HEK293 (cell line): ENCODE results near the gene PDE4B.

Experiments used
- CTCF ChIA-PET: fragments of 350-600 bp; formaldehyde crosslinking; extraction: SDS; loops from one replicate; lab custom pipeline; 2021; ENCODE audit warnings: antibody characterized with exemption; lab: Yijun Ruan, JAX
- POLR2A ChIA-PET: fragments of 300-600 bp; formaldehyde crosslinking; extraction: SDS; loops from one replicate; lab custom pipeline; 2020; ENCODE audit warnings: antibody characterized with exemption, inconsistent platforms; lab: Yijun Ruan, JAX
- H3K27ac ChIP-seq: fragments of 200-500 bp; sonication (Bioruptor generic); 2 replicates; pipeline ENCODE4 v1.5.1; 2014; ENCODE audit warnings: low read depth, low read length, control low read depth, inconsistent platforms; ENCODE audit errors: extremely low read depth
- H3K36me3 ChIP-seq, 2 experiments: fragments of 200-500 bp in 1 of 2; sonication (Bioruptor generic) in 1 of 2; 1 replicate in 1 of 2; 2 replicates in 1 of 2; pipeline ENCODE4 v1.5.1; 2014 to 2017; ENCODE audit warnings: inconsistent platforms in 2 of 2, low read length in 2 of 2; ENCODE audit not compliant: control insufficient read depth in 2 of 2, insufficient read depth in 1 of 2
- H3K4me1 ChIP-seq: fragments of 200-500 bp; sonication (Bioruptor generic); 2 replicates; pipeline ENCODE4 v1.5.1; 2014; ENCODE audit warnings: mild to moderate bottlenecking, low read length, inconsistent platforms; ENCODE audit not compliant: control insufficient read depth, insufficient read depth
- H3K4me3 ChIP-seq: 2 replicates; pipeline ENCODE4 v1.5.1; 2011; ENCODE audit warnings: low read depth, mild to moderate bottlenecking, control low read depth, low read length, moderate library complexity
- H3K9me3 ChIP-seq: fragments of 200-500 bp; sonication (Bioruptor generic); 2 replicates; pipeline ENCODE4 v1.5.1; 2014; ENCODE audit warnings: low read depth, low read length, inconsistent platforms; ENCODE audit not compliant: control insufficient read depth, insufficient read depth
- OSR2 ChIP-seq: fragments of 450-650 bp; formaldehyde crosslinking; IDR thresholded peaks from 2 replicates; pipeline ENCODE4 v1.5.1; 2016; ENCODE audit warnings: missing biosample characterization, missing genetic modification characterization
- SP7 ChIP-seq: fragments of 450-650 bp; formaldehyde crosslinking; IDR thresholded peaks from 2 replicates; pipeline ENCODE4 v1.5.1; 2016; ENCODE audit warnings: missing biosample characterization, missing genetic modification characterization
- YY1 ChIP-seq: fragments of 450-650 bp; formaldehyde crosslinking; IDR thresholded peaks from 2 replicates; pipeline ENCODE4 v1.5.1; 2018; ENCODE audit warnings: missing biosample characterization, missing genetic modification characterization
- ZFP3 ChIP-seq: fragments of 450-650 bp; formaldehyde crosslinking; IDR thresholded peaks from 2 replicates; pipeline ENCODE4 v1.5.1; 2016; ENCODE audit warnings: low read depth, missing biosample characterization, missing genetic modification characterization
- ZIC2 ChIP-seq: fragments of 450-650 bp; formaldehyde crosslinking; IDR thresholded peaks from 2 replicates; pipeline ENCODE4 v1.5.1; 2016; ENCODE audit warnings: missing biosample characterization, missing genetic modification characterization
- ZNF174 ChIP-seq: fragments of 450-650 bp; formaldehyde crosslinking; IDR thresholded peaks from 2 replicates; pipeline ENCODE4 v1.5.0; 2017; ENCODE audit warnings: missing biosample characterization, mild to moderate bottlenecking, missing genetic modification characterization
- ZNF211 ChIP-seq: fragments of 450-650 bp; formaldehyde crosslinking; IDR thresholded peaks from 2 replicates; pipeline ENCODE4 v1.5.1; 2016; ENCODE audit warnings: low read depth, missing biosample characterization, missing genetic modification characterization
- ZNF302 ChIP-seq: fragments of 450-650 bp; formaldehyde crosslinking; IDR thresholded peaks from 2 replicates; pipeline ENCODE4 v1.5.1; 2016; ENCODE audit warnings: missing biosample characterization, missing genetic modification characterization, low read depth
- ZNF311 ChIP-seq: fragments of 450-650 bp; formaldehyde crosslinking; IDR thresholded peaks from 2 replicates; pipeline ENCODE4 v1.5.1; 2017; ENCODE audit warnings: missing biosample characterization, missing genetic modification characterization, borderline replicate concordance
- ZNF394 ChIP-seq: fragments of 450-650 bp; formaldehyde crosslinking; IDR thresholded peaks from 2 replicates; pipeline ENCODE4 v1.5.1; 2016; ENCODE audit warnings: missing biosample characterization, missing genetic modification characterization, mild to moderate bottlenecking, moderate library complexity, borderline replicate concordance
- ZNF433 ChIP-seq: fragments of 450-650 bp; formaldehyde crosslinking; IDR thresholded peaks from 2 replicates; pipeline ENCODE4 v1.5.1; 2016; ENCODE audit warnings: missing biosample characterization, missing genetic modification characterization, low read depth
- ZNF610 ChIP-seq: fragments of 450-650 bp; formaldehyde crosslinking; IDR thresholded peaks from 2 replicates; pipeline ENCODE4 v1.5.1; 2016; ENCODE audit warnings: missing biosample characterization, missing genetic modification characterization, borderline replicate concordance
- ZNF654 ChIP-seq: fragments of 450-650 bp; formaldehyde crosslinking; IDR thresholded peaks from 2 replicates; pipeline ENCODE4 v1.5.1; 2016; ENCODE audit warnings: low read depth, missing biosample characterization, missing genetic modification characterization
- ZNF658 ChIP-seq: fragments of 450-650 bp; formaldehyde crosslinking; IDR thresholded peaks from 2 replicates; pipeline ENCODE4; 2016; ENCODE audit warnings: missing biosample characterization, missing genetic modification characterization
- ZNF670 ChIP-seq: fragments of 450-650 bp; formaldehyde crosslinking; IDR thresholded peaks from 2 replicates; pipeline ENCODE4 v1.5.1; 2016; ENCODE audit warnings: missing biosample characterization, missing genetic modification characterization, low read depth
- ZNF76 ChIP-seq: fragments of 450-650 bp; formaldehyde crosslinking; IDR thresholded peaks from 2 replicates; pipeline ENCODE4; 2016; ENCODE audit warnings: low read depth, missing biosample characterization, missing genetic modification characterization, borderline replicate concordance
- ZNF768 ChIP-seq: fragments of 450-650 bp; formaldehyde crosslinking; IDR thresholded peaks from 2 replicates; pipeline ENCODE4 v1.5.1; 2018; ENCODE audit warnings: missing biosample characterization, mild to moderate bottlenecking, missing genetic modification characterization
- ZNF837 ChIP-seq: fragments of 450-650 bp; formaldehyde crosslinking; IDR thresholded peaks from 2 replicates; pipeline ENCODE4 v1.5.1; 2016; ENCODE audit warnings: missing biosample characterization, missing genetic modification characterization
- TF ChIP-seq, protein P1 (sequence below): fragments of 450-650 bp; formaldehyde crosslinking; IDR thresholded peaks from 2 replicates; pipeline ENCODE4 v1.5.1; 2016; ENCODE audit warnings: missing biosample characterization, missing genetic modification characterization, low read depth
- TF ChIP-seq, protein P2 (sequence below): fragments of 450-650 bp; formaldehyde crosslinking; IDR thresholded peaks from 2 replicates; pipeline ENCODE4 v1.5.1; 2016; ENCODE audit warnings: missing biosample characterization, missing genetic modification characterization
- TF ChIP-seq, protein P3 (sequence below): fragments of 450-650 bp; formaldehyde crosslinking; conservative IDR thresholded peaks from 2 replicates; pipeline ENCODE4 v1.5.1; 2016; ENCODE audit warnings: low read depth, missing biosample characterization, missing genetic modification characterization

The PDE4B gene

DNA sequence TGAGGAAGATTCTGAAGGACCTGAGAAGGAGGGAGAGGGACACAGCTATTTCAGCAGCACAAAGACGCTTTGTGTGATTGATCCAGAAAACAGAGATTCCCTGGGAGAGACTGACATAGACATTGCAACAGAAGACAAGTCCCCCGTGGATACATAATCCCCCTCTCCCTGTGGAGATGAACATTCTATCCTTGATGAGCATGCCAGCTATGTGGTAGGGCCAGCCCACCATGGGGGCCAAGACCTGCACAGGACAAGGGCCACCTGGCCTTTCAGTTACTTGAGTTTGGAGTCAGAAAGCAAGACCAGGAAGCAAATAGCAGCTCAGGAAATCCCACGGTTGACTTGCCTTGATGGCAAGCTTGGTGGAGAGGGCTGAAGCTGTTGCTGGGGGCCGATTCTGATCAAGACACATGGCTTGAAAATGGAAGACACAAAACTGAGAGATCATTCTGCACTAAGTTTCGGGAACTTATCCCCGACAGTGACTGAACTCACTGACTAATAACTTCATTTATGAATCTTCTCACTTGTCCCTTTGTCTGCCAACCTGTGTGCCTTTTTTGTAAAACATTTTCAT, 579.9 kb downstream of the PDE4B start (continued):
- TF ChIP-seq, protein P1, sequence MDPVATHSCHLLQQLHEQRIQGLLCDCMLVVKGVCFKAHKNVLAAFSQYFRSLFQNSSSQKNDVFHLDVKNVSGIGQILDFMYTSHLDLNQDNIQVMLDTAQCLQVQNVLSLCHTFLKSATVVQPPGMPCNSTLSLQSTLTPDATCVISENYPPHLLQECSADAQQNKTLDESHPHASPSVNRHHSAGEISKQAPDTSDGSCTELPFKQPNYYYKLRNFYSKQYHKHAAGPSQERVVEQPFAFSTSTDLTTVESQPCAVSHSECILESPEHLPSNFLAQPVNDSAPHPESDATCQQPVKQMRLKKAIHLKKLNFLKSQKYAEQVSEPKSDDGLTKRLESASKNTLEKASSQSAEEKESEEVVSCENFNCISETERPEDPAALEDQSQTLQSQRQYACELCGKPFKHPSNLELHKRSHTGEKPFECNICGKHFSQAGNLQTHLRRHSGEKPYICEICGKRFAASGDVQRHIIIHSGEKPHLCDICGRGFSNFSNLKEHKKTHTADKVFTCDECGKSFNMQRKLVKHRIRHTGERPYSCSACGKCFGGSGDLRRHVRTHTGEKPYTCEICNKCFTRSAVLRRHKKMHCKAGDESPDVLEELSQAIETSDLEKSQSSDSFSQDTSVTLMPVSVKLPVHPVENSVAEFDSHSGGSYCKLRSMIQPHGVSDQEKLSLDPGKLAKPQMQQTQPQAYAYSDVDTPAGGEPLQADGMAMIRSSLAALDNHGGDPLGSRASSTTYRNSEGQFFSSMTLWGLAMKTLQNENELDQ (tag by site-specific recombination), result no peak
- TF ChIP-seq ZNF670 (tag by site-specific recombination), result no peak
- no peak for TF ChIP-seq ZNF837 (tag by site-specific recombination)
- no peak for TF ChIP-seq ZNF654 (tag by site-specific recombination)

DNA sequence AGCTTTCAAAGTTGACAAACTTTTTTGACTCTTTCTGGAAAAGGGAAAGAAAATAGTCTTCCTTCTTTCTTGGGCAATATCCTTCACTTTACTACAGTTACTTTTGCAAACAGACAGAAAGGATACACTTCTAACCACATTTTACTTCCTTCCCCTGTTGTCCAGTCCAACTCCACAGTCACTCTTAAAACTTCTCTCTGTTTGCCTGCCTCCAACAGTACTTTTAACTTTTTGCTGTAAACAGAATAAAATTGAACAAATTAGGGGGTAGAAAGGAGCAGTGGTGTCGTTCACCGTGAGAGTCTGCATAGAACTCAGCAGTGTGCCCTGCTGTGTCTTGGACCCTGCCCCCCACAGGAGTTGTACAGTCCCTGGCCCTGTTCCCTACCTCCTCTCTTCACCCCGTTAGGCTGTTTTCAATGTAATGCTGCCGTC, 580.5 kb downstream of the PDE4B start:
- CTCF ChIA-PET, result no interaction called here
- H3K4me3 ChIP-seq, result no peak overlapping the region
- no peak overlapping the region for H3K27ac ChIP-seq
- no peaks in the 10 kb centered on the region for H3K4me1 ChIP-seq
- no peak for TF ChIP-seq ZNF768 (tag by site-specific recombination)
- TF ChIP-seq ZNF211, result no peak
- TF ChIP-seq SP7 (tag by site-specific recombination), result no peak
- TF ChIP-seq ZFP3 (tag by site-specific recombination), result no peak
- TF ChIP-seq, protein P2, sequence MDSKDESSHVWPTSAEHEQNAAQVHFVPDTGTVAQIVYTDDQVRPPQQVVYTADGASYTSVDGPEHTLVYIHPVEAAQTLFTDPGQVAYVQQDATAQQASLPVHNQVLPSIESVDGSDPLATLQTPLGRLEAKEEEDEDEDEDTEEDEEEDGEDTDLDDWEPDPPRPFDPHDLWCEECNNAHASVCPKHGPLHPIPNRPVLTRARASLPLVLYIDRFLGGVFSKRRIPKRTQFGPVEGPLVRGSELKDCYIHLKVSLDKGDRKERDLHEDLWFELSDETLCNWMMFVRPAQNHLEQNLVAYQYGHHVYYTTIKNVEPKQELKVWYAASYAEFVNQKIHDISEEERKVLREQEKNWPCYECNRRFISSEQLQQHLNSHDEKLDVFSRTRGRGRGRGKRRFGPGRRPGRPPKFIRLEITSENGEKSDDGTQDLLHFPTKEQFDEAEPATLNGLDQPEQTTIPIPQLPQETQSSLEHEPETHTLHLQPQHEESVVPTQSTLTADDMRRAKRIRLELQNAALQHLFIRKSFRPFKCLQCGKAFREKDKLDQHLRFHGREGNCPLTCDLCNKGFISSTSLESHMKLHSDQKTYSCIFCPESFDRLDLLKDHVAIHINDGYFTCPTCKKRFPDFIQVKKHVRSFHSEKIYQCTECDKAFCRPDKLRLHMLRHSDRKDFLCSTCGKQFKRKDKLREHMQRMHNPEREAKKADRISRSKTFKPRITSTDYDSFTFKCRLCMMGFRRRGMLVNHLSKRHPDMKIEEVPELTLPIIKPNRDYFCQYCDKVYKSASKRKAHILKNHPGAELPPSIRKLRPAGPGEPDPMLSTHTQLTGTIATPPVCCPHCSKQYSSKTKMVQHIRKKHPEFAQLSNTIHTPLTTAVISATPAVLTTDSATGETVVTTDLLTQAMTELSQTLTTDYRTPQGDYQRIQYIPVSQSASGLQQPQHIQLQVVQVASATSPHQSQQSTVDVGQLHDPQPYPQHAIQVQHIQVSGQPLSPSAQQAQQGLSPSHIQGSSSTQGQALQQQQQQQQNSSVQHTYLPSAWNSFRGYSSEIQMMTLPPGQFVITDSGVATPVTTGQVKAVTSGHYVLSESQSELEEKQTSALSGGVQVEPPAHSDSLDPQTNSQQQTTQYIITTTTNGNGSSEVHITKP, result no peak
- TF ChIP-seq ZNF174 (tag by site-specific recombination), result no peak
- TF ChIP-seq, all 188 proteins: peak for 0
- POLR2A ChIA-PET, result no interaction called here
- Histone ChIP-seq H3K36me3 (peaks cover 0 to 22% of the 10 kb centered on the region in 2 experiments; a peak in 1 of 3 replicates), H3K9me3 (no peaks in the 10 kb centered on the region)

DNA sequence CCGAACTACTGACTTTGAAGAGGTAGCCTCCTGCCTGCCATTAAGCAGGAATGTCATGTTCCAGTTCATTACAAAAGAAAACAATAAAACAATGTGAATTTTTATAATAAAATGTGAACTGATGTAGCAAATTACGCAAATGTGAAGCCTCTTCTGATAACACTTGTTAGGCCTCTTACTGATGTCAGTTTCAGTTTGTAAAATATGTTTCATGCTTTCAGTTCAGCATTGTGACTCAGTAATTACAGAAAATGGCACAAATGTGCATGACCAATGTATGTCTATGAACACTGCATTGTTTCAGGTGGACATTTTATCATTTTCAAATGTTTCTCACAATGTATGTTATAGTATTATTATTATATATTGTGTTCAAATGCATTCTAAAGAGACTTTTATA, 581.5 kb downstream of the PDE4B start:
- POLR2A ChIA-PET, result no interaction called here
- Histone ChIP-seq H3K27ac (no peak overlapping the region), H3K36me3 (peaks cover 0 to 21% of the 10 kb centered on the region in 2 experiments; a peak in 1 of 3 replicates), H3K4me3 (no peak overlapping the region), H3K9me3 (no peaks in the 10 kb centered on the region), H3K4me1 (no peaks in the 10 kb centered on the region)
- CTCF ChIA-PET, result no interaction called here
- no peak for TF ChIP-seq ZNF302
- TF ChIP-seq OSR2, result no peak
- no peak for TF ChIP-seq ZNF311 (tag by site-specific recombination)
- TF ChIP-seq ZIC2 (tag by site-specific recombination), result no peak
- no peak for TF ChIP-seq ZNF610 (tag by site-specific recombination)
- no peak for TF ChIP-seq YY1 (tag by site-specific recombination)
- TF ChIP-seq ZNF76, result no peak
- TF ChIP-seq ZNF433 (tag by site-specific recombination), result no peak
- TF ChIP-seq, protein P3, sequence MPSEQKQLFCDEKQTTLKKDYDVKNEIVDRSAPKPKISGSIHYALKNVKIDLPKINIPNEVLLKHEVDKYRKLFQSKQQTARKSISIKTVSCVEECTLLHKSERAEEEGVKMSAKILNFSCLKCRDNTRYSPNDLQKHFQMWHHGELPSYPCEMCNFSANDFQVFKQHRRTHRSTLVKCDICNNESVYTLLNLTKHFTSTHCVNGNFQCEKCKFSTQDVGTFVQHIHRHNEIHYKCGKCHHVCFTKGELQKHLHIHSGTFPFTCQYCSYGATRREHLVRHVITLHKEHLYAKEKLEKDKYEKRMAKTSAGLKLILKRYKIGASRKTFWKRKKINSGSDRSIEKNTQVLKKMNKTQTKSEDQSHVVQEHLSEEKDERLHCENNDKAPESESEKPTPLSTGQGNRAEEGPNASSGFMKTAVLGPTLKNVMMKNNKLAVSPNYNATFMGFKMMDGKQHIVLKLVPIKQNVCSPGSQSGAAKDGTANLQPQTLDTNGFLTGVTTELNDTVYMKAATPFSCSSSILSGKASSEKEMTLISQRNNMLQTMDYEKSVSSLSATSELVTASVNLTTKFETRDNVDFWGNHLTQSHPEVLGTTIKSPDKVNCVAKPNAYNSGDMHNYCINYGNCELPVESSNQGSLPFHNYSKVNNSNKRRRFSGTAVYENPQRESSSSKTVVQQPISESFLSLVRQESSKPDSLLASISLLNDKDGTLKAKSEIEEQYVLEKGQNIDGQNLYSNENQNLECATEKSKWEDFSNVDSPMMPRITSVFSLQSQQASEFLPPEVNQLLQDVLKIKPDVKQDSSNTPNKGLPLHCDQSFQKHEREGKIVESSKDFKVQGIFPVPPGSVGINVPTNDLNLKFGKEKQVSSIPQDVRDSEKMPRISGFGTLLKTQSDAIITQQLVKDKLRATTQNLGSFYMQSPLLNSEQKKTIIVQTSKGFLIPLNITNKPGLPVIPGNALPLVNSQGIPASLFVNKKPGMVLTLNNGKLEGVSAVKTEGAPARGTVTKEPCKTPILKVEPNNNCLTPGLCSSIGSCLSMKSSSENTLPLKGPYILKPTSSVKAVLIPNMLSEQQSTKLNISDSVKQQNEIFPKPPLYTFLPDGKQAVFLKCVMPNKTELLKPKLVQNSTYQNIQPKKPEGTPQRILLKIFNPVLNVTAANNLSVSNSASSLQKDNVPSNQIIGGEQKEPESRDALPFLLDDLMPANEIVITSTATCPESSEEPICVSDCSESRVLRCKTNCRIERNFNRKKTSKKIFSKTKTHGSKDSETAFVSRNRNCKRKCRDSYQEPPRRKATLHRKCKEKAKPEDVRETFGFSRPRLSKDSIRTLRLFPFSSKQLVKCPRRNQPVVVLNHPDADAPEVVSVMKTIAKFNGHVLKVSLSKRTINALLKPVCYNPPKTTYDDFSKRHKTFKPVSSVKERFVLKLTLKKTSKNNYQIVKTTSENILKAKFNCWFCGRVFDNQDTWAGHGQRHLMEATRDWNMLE, result no peak
- no peak for TF ChIP-seq ZNF394 (tag by site-specific recombination)
- no peak for TF ChIP-seq ZNF658
